ENCODE measurements around the gene SP4. TPM values are rescaled to one million over a fixed set of nuclear protein-coding genes. Genes with fewer than 3 reads are reported as not detected.

SP4 gene
- total RNA-seq = 10 to 100 TPM; 19.9 to 22.6 TPM

DNA sequence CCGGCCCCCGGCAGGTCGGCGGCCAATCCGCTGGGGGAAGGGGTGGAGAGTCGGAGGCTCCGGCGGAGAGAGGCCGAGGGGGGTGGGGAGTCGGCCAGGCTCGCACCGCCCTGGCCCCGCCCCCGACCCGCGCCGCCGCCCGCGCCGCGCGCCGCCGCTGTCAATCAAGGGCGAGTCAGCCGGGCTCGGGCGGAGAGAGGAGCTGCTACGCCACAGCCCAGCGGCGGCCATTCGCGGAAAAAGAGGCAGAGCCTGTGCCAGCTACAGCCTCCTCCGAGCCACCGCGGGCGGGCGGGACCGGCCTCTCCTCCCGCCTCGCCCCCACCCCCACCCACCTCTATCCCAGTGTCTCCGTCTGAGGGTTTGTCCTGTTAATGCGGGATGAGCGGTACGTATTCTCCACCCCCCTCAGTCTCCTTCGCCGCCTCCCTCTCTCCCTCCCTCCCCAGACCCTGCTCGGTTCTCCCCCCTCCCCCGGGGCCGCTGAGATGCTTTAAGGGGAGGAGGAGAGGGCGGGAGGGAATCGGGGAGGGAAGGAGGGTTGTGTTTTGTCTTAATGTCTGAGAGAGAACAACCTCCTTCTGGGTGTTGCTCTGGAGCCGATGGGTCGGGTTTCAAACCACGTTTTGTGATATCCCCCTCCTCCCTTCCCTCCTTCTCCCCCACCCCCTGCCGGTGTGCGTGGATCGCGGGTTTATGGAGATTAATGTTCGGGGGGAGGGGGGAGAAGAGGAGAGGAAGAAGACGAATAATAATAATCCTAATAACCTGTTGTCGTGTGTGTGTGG is at the start of gene SP4:
SP4 (plus strand) TSS at position 213 of the 788 bp plus-strand sequence; CDS start at position 382, 169 bp downstream.
- Mint-ChIP-seq H3K27me3 (no peaks in the 10 kb centered on the region), H3K27ac (peak within 1 kb of the TSS; percentile 100), H3K36me3 (peaks cover 13% of the 10 kb centered on the region), H3K4me1 (ENCODE audit: low read depth in 2 of 2) (peaks cover 35 to 56% of the 10 kb centered on the region in 2 donors), H3K4me3 (peak within 1 kb of the TSS; percentile 100), H3K9me3 (no peaks in the 10 kb centered on the region)
- DNase-seq (ENCODE audit: low spot score) = peak; percentile 98
- peak; percentile 87 to 90 for ATAC-seq

GRCh38 chr7:21383227-21384220 is 44.4 kb upstream of the SP4 start:
- DNase-seq (ENCODE audit: low spot score) (no peak), ATAC-seq (peak; percentile 82 to 90)
- H3K27ac Mint-ChIP-seq = peak overlapping the region; percentile 91 to 92
- peaks cover 29 to 32% of the 10 kb centered on the region in 2 donors for H3K4me1 Mint-ChIP-seq (ENCODE audit: low read depth in 2 of 2)
- peaks cover 6% of the 10 kb centered on the region for H3K36me3 Mint-ChIP-seq
- peak overlapping the region; percentile 84 for H3K4me3 Mint-ChIP-seq
- H3K27me3 Mint-ChIP-seq = no peaks in the 10 kb centered on the region
- no peaks in the 10 kb centered on the region for H3K9me3 Mint-ChIP-seq

- peaks cover 8% of the 10 kb centered on the region for H3K9me3 Mint-ChIP-seq
- DNase-seq (ENCODE audit: low spot score) (no peak), ATAC-seq (no peak)
- H3K27me3 Mint-ChIP-seq = no peaks in the 10 kb centered on the region
- H3K4me3 Mint-ChIP-seq = no peak overlapping the region
- H3K27ac Mint-ChIP-seq = no peak overlapping the region
- no peaks in the 10 kb centered on the region for H3K4me1 Mint-ChIP-seq (ENCODE audit: low read depth in 2 of 2)
- no peaks in the 10 kb centered on the region for H3K36me3 Mint-ChIP-seq
Measured at GRCh38 chr7:21393937-21394336, 33.9 kb upstream of the SP4 start.

- H3K4me1 Mint-ChIP-seq (ENCODE audit: low read depth in 2 of 2) = no peaks in the 10 kb centered on the region
- peaks cover 18% of the 10 kb centered on the region for H3K9me3 Mint-ChIP-seq
- no peak overlapping the region for H3K27ac Mint-ChIP-seq
- no peaks in the 10 kb centered on the region for H3K27me3 Mint-ChIP-seq
- ATAC-seq = no peak
- peaks cover 12% of the 10 kb centered on the region for H3K36me3 Mint-ChIP-seq
- no peak overlapping the region for H3K4me3 Mint-ChIP-seq
- no peak for DNase-seq (ENCODE audit: low spot score)
Measured at GRCh38 chr7:21401944-21402343, 25.9 kb upstream of the SP4 start.

- Mint-ChIP-seq H3K4me3 (no peak overlapping the region), H3K27me3 (no peaks in the 10 kb centered on the region), H3K27ac (no peak overlapping the region), H3K9me3 (peaks cover 13% of the 10 kb centered on the region), H3K36me3 (peaks cover 5% of the 10 kb centered on the region), H3K4me1 (ENCODE audit: low read depth in 2 of 2) (peaks cover 29 to 31% of the 10 kb centered on the region in 2 donors)
- ATAC-seq (no peak), DNase-seq (ENCODE audit: low spot score) (no peak)
Measured at GRCh38 chr7:21407796-21408480, 19.9 kb upstream of the SP4 start.

DNA sequence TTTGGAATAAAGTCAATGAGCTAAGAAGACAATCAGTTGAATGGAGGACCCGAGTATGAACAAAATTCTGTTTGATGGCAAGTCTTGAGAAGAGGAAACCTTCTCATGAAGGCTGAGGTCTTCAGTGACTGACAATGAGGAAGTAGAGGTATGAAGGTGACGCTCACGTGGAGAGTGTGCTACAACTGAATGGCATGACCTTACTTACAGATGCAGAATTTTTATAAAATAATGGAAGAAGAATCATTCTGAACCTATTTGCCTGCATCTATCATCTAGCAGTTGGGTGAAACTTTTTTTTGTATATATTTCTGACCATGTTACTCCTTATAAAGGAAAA is 19.4 kb upstream of the SP4 start:
- peaks cover 13% of the 10 kb centered on the region for H3K9me3 Mint-ChIP-seq
- H3K36me3 Mint-ChIP-seq = peaks cover 5% of the 10 kb centered on the region
- H3K27ac Mint-ChIP-seq = no peak overlapping the region
- H3K4me3 Mint-ChIP-seq = no peak overlapping the region
- no peaks in the 10 kb centered on the region for H3K27me3 Mint-ChIP-seq
- ATAC-seq = no peak
- no peak for DNase-seq (ENCODE audit: low spot score)
- H3K4me1 Mint-ChIP-seq (ENCODE audit: low read depth in 2 of 2) = peaks cover 34 to 37% of the 10 kb centered on the region in 2 donors

DNA sequence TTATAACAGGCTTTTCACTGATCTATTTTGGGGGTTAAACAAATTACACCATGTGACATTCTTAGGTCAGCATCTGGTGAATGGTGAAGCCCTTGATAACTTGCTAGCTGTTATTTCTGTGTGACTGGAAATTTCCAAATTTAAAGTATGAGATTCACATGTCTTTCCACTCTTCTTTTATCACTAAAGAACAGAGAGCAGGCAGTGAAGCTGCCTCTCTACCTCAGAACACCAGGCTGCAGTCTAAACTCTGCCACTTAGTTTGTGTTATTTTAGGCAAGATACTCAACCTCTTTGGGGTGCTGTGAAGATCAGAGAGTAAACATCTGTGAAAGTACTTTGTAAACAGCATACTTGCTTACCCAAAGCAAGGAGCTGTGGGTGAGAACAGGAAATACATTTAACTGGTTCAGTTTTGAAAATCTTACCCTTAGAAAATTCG is 15.5 kb upstream of the SP4 start:
- Mint-ChIP-seq H3K4me3 (peak overlapping the region; percentile 59), H3K4me1 (ENCODE audit: low read depth in 2 of 2) (peaks cover 39 to 45% of the 10 kb centered on the region in 2 donors)
- ATAC-seq = peak in 1 of 2 donors; percentile 52

GRCh38 chr7:21412957-21413356 is 14.9 kb upstream of the SP4 start:
- peaks cover 33 to 43% of the 10 kb centered on the region in 2 donors for H3K4me1 Mint-ChIP-seq (ENCODE audit: low read depth in 2 of 2)
- no peak for DNase-seq (ENCODE audit: low spot score)
- H3K36me3 Mint-ChIP-seq = no peaks in the 10 kb centered on the region
- no peaks in the 10 kb centered on the region for H3K27me3 Mint-ChIP-seq
- H3K4me3 Mint-ChIP-seq = peak overlapping the region; percentile 59
- H3K27ac Mint-ChIP-seq = peak overlapping the region; percentile 84 to 90
- no peak for ATAC-seq
- peaks cover 5% of the 10 kb centered on the region for H3K9me3 Mint-ChIP-seq

More for the DNA sequence above, 15.5 kb upstream of the SP4 start:
- H3K36me3 Mint-ChIP-seq = no peaks in the 10 kb centered on the region
- H3K27me3 Mint-ChIP-seq = no peaks in the 10 kb centered on the region
- H3K27ac Mint-ChIP-seq = peak overlapping the region; percentile 84 to 90
- peaks cover 11% of the 10 kb centered on the region for H3K9me3 Mint-ChIP-seq
- DNase-seq (ENCODE audit: low spot score) = no peak

- DNase-seq (ENCODE audit: low spot score) (no peak), ATAC-seq (no peak)
- peaks cover 2% of the 10 kb centered on the region for H3K9me3 Mint-ChIP-seq
- H3K36me3 Mint-ChIP-seq = no peaks in the 10 kb centered on the region
- H3K27ac Mint-ChIP-seq = peak overlapping the region; percentile 84 to 90
- H3K27me3 Mint-ChIP-seq = no peaks in the 10 kb centered on the region
- peak overlapping the region; percentile 59 for H3K4me3 Mint-ChIP-seq
- peaks cover 29 to 39% of the 10 kb centered on the region in 2 donors for H3K4me1 Mint-ChIP-seq (ENCODE audit: low read depth in 2 of 2)
Measured at GRCh38 chr7:21413502-21413901, 14.4 kb upstream of the SP4 start.

DNA sequence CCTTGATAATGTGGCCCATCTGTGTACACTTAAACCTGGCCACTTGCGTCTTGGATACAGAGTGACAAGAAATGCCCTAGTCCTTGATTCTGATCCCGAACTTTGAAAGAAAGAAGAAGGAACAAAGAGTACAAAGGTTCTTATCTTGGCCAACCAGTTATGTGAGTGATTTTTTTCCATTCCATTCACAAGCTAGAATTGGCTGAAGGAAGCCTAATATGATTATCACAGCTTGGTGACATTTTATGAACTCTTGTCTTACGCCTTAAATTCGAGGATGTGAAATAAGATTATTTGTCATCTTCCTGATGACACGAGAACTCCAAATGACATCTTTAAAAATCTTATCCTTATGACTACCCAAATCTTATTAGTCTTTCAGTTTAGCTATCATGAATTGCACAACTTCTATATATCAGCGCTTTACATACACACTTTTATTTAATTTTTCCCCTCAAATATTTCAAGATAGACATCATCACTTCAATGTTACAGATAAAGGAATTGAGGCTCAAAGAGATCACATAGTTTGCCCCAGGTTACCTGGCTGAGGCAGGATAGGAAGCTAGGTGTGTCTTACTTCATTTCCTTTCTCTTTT is 13.0 kb upstream of the SP4 start:
- ATAC-seq (no peak), DNase-seq (ENCODE audit: low spot score) (no peak)
- Mint-ChIP-seq H3K27me3 (no peaks in the 10 kb centered on the region), H3K9me3 (peaks cover 2% of the 10 kb centered on the region), H3K4me1 (ENCODE audit: low read depth in 2 of 2) (peaks cover 26 to 37% of the 10 kb centered on the region in 2 donors), H3K4me3 (no peak overlapping the region), H3K36me3 (no peaks in the 10 kb centered on the region), H3K27ac (no peak overlapping the region)

GRCh38 chr7:21417647-21418046 is 10.2 kb upstream of the SP4 start:
- Mint-ChIP-seq H3K4me1 (ENCODE audit: low read depth in 2 of 2) (peaks cover 13 to 21% of the 10 kb centered on the region in 2 donors), H3K27me3 (no peaks in the 10 kb centered on the region)
- no peak for DNase-seq (ENCODE audit: low spot score)

GRCh38 chr7:21422751-21423150 is 5.1 kb upstream of the SP4 start:
- Mint-ChIP-seq H3K4me1 (ENCODE audit: low read depth in 2 of 2) (peaks cover 10 to 13% of the 10 kb centered on the region in 2 donors), H3K27ac (no peak overlapping the region), H3K36me3 (no peaks in the 10 kb centered on the region), H3K9me3 (no peaks in the 10 kb centered on the region), H3K4me3 (no peak overlapping the region), H3K27me3 (no peaks in the 10 kb centered on the region)
- DNase-seq (ENCODE audit: low spot score) (no peak), ATAC-seq (no peak)

More at GRCh38 chr7:21417647-21418046, 10.2 kb upstream of the SP4 start:
- no peak for ATAC-seq
- no peak overlapping the region for H3K27ac Mint-ChIP-seq
- peaks cover 2% of the 10 kb centered on the region for H3K9me3 Mint-ChIP-seq
- no peak overlapping the region for H3K4me3 Mint-ChIP-seq
- no peaks in the 10 kb centered on the region for H3K36me3 Mint-ChIP-seq

GRCh38 chr7:21425290-21425689 is 2.6 kb upstream of the SP4 start:
- no peak overlapping the region for H3K27ac Mint-ChIP-seq
- peaks cover 11% of the 10 kb centered on the region for H3K36me3 Mint-ChIP-seq
- no peak for DNase-seq (ENCODE audit: low spot score)
- H3K4me1 Mint-ChIP-seq (ENCODE audit: low read depth in 2 of 2) = peaks cover 30 to 31% of the 10 kb centered on the region in 2 donors
- no peaks in the 10 kb centered on the region for H3K9me3 Mint-ChIP-seq
- no peaks in the 10 kb centered on the region for H3K27me3 Mint-ChIP-seq
- no peak overlapping the region for H3K4me3 Mint-ChIP-seq
- no peak for ATAC-seq
